Activated T-cell treated with anti-CD3 and anti-CD28 coated beads for 24 hours (primary cell): ENCODE data around the gene ATP6V0E1.

Experiments used
- DNase-seq: peaks from one replicate; pipeline ENCODE4 v3.0.0-alpha.2; 2020; ENCODE audit warnings: low read depth

Gene ATP6V0E1

GRCh38 chr5:173078878-173079277, 95.3 kb downstream of the ATP6V0E1 start:
- DNase-seq, result no peak
